CMK (cell line): ENCODE measurements around the gene CDA.

ENCODE experiments used
- DNase-seq: peaks from one replicate; pipeline ENCODE4 v3.0.0-alpha.2; 2010; ENCODE audit warnings: low read depth

CDA gene

DNA sequence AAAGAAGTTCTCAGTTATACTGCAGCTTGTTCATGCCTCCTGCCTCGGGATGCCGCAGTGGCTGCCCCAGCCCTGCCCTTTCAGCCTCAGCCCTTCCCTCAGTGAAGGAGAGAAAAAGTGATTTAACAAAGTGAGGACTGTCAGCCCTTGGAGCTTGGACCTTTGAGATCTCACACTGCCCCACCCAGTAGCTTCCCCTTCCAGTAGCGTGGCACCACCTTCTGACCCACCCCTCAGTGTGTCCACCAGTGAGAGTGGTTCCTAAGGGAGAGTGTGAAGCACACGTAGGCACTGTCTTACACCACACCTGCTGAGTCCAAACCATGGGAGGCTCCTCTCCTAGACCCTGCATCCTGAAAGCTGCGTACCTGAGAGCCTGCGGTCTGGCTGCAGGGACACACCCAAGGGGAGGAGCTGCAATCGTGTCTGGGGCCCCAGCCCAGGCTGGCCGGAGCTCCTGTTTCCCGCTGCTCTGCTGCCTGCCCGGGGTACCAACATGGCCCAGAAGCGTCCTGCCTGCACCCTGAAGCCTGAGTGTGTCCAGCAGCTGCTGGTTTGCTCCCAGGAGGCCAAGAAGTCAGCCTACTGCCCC, at the start of gene CDA:
CDA (plus strand) TSS at position 464 of the 592 bp plus-strand sequence; CDS start at position 497, 33 bp downstream.
- no peak for DNase-seq

DNA sequence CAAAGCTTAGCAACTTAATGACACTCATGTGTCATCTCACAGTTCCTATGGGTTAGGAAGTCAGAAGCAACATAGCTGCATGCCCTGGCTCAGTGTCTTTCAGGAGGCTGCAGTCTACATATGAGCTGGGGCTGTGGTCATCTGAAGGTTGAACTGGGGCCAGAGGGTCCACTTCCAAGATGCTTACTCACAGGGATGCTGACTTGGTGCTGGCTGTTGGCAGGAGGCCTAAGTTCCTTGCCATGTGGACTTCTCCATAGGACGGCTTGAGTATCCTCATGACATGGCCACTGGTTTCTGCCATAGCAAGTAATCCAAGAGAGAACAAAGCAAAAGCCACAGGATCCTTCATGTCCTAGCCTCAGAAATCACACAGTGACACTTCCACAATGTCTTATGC, 48.6 kb upstream of the CDA start:
- DNase-seq: no peak

DNA sequence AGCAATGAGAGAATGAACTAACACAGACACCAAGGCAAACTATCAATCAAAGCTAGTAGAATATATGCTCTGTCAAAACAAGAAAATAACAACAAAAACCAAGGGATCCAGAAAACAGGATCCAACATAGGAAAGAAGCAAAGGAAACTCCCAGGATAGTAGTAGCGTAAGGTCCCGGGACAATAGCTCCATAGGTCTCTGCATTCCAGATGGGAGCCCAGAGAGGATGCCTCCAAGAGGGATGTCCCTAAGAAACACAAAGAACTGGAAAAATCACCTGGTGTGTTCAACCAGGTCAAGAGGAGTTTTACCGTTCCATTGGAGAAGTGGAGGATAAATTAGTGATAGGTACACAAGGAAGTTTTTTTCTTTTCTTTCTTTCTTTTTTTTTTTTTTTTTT, 42.3 kb upstream of the CDA start:
- no peak for DNase-seq

DNA sequence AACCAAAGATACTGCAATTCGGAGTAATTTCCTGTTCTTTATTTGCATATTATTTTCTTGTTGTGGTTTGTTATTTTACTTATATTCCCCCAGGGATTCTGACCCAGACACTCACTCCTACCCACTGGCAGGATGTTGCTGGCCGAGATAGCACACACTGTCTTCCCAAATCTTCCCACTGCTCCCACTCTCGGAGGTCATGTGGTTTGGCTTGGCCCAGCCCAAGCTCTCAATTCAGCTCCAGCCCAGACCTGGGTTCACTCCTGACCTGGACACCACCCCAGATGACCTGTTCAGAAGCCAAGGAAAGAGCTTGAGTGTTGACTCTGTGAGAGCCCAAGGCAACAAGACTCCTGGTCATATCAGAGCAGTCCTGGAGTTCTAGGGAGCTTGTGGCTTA, 37.7 kb upstream of the CDA start:
- DNase-seq: peak; percentile 47

- peak; percentile 92 for DNase-seq
Measured at GRCh38 chr1:20551945-20552727, 36.8 kb upstream of the CDA start, which contains the start of gene FAM43B. Gene FAM43B, plus strand, starts transcription at chr1:20552573. Its CDS starts 401 bp downstream, at chr1:20552974.

DNA sequence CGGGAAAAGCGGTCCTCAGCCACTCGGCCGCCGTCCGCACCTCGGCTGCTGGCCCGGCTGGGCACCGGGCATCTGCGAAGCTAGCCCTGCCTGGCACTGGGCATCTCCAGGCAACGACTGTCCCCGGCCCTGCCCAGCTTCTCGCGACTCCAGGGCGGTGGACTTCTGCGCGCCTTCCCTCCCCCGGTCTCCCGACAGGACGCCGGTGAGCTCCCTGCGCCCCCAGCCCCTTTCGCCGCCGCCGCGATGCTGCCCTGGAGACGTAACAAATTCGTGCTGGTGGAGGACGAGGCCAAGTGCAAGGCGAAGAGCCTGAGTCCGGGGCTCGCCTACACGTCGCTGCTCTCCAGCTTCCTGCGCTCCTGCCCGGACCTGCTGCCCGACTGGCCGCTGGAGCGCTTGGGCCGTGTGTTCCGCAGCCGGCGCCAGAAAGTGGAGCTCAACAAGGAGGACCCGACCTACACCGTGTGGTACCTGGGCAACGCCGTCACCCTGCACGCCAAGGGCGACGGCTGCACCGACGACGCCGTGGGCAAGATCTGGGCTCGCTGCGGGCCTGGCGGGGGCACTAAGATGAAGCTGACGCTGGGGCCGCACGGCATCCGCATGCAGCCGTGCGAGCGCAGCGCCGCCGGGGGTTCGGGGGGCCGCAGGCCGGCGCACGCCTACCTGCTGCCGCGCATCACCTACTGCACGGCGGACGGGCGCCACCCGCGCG, 36.0 kb upstream of the CDA start:
- no peak for DNase-seq

DNA sequence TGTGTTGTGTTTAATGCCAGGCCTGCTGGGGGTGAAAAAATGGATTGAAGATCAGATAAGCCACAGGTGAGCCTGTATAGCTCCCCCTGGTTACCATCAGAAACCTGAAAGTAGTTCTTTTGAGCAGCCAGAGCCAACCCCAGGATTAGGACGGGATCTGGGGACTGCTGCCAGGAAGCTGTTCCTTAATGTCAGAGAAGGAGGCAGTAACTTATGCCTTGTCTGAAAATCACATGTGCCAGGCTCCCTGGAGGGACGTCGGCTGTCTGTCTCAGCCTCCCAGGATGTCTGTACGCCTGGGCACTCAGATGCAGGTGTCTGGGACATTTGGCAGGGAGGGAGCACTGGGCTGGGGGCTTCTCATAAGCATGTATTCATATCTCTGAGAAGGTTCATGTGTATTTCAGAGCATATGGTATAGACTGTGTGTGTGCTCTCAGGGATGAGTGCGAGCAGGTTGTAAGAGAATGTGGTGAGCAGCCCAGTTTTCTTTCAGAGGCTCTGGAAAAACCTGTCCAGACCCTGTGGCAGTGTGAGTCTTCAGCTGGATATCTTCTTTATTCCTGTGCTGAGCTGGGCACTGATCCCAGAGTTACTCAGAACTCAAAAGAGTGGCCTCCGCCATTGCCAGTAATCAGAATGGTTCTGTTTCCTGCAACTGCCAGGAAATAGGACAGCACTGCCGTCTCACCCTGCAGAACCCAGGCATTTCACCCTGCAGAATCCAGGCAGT, 33.7 kb upstream of the CDA start:
- DNase-seq: no peak

- DNase-seq: no peak
Measured at GRCh38 chr1:20555758-20556120, 33.2 kb upstream of the CDA start.

DNA sequence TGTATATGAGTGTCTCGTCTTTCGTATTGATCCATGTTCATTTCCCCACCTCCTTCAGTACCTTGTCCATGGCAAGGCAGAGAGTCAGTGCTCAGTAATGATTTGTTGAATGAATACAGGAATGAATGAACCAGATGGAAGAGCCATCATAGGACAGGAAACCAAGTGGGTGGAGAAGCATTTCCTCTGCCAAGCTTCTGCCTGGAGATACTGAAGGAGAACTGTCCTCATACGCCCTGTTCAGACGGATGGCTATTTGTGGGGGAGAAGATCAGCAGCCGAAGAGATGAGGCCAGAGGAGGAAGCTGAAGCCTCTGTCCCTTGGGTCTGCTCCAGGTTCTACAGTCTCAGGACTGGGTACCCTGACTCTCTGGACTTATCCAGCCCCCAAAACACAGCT, 30.7 kb upstream of the CDA start:
- peak; percentile 21 for DNase-seq

GRCh38 chr1:20560966-20561365, 27.9 kb upstream of the CDA start:
- DNase-seq: no peak

DNA sequence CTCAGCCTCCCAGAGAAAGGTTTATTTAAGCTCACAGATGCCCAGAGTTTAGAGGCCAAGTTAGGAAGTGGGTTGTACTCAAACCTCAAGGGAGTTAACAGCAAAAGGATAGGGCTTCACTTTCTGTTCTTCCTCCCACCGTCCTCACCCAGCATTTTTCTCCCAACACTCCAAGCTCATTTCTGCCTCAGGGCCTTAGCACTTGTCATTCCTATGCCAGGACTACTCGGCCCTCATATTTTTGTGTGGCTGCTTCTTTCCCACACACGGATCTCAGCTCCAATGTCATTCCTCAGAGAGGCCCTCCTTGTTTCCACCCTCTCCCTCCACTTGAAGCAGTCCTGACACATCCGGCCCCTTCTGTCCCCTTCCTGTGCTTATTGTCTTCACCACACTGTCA, 23.7 kb upstream of the CDA start:
- no peak for DNase-seq

- DNase-seq: no peak
Measured at GRCh38 chr1:20569523-20570098, 19.3 kb upstream of the CDA start.

- no peak for DNase-seq
Measured at GRCh38 chr1:20571427-20571826, 17.5 kb upstream of the CDA start.

- DNase-seq: no peak
Measured at GRCh38 chr1:20573987-20574386, 14.9 kb upstream of the CDA start.

GRCh38 chr1:20574686-20575540, 14.0 kb upstream of the CDA start:
- peak; percentile 86 for DNase-seq

DNA sequence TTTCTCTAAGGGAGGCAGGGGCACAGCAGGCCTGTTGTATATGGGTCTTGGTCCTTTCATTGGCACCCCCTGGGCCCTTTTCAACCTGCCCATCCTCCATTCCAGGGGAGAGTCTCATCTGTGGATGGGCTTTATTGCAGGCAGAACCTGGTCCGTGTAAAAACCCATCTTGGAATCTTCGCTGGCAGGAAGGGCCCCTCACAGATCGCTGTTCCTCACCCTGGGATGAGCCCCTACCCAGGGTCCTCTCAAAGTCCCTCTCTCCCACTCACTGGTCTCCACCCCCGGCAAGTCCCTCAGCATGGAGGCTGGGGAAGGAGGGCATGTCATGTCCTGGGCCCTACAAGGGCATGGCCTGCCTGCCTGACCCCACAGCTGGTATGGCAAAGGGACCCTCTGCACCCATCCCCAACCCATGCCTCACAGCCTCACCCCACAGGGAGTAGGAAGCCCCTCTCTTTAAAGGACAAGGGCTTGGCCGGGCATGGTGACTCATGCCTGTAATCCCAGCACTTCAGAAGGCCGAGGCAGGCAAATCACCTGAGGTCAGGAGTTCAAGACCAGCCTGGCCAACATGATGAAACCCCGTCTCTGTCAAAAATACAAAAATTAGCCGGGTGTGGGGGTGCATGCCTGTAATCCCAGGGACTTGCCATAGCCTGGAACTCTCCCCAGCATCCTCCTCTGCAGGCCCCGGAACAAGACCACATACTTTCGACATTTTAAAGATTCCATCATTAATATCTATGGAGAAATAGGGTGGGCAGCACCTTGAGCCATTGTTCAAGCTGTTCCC, 13.2 kb upstream of the CDA start:
- DNase-seq: no peak

DNA sequence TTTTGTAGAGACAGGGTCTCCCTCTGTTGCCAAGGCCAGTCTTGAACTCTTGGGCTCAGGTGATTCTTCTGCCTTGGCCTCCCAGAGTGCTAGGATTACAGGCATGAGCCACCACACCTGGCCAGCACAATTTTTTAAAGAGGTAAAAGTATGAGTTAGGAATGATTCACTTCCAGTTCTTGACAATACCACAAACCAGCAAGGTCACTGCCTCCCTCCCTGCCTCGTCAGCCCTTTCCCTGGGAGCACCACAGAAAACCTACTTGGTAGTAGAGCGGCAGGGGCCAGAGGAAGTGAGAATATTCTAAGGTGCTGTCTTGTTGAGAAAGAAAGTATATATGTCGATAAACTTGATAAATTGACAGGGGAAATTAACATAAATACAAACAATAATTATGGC, 10.8 kb upstream of the CDA start:
- no peak for DNase-seq

- DNase-seq: no peak
Measured at GRCh38 chr1:20578721-20579395, 10.0 kb upstream of the CDA start.

GRCh38 chr1:20584890-20585289, 4.0 kb upstream of the CDA start:
- DNase-seq: no peak
